Left ventricle myocardium inferior (tissue), 1 donor: ENCODE measurements around the gene TLCD3A. TPM values are rescaled to one million over a fixed set of nuclear protein-coding genes. Genes with fewer than 3 reads are reported as not detected.
"Not testable (repeated sequence)": the region's sequence is repeated elsewhere in the genome, so short reads cannot be mapped to it uniquely, and the experiment has no call there.

Experiments
- DNase-seq: peaks from one replicate; pipeline ENCODE4 v3.0.0-alpha.2; 2020
- H3K27ac ChIP-seq: fragments of 200-600 bp; replicated peaks from 2 replicates; pipeline ENCODE4 v1.8.0; 2021
- H3K27me3 ChIP-seq: fragments of 200-600 bp; 2 replicates; pipeline ENCODE4 v1.8.0; 2021; ENCODE audit warnings: low read depth
- H3K36me3 ChIP-seq: fragments of 200-600 bp; 2 replicates; pipeline ENCODE4 v1.8.0; 2021
- H3K4me1 ChIP-seq: fragments of 200-600 bp; 2 replicates; pipeline ENCODE4 v1.8.0; 2021
- H3K4me3 ChIP-seq: fragments of 200-600 bp; 2 replicates; pipeline ENCODE4 v1.8.0; 2021; ENCODE audit warnings: mild to moderate bottlenecking, moderate library complexity
- H3K9me3 ChIP-seq: fragments of 200-600 bp; replicated peaks from 2 replicates; pipeline ENCODE4 v1.8.0; 2021
- CTCF ChIP-seq: fragments of 200-600 bp; IDR thresholded peaks from 2 replicates; pipeline ENCODE4 v1.8.0; 2021; ENCODE audit warnings: antibody characterized with exemption, mild to moderate bottlenecking, borderline replicate concordance
- intact Hi-C: fragments of 100-400 bp; cut with micrococcal nuclease; formaldehyde crosslinking; loops from one replicate; pipeline ENCODE4 v1.11.0; 2022
- total RNA-seq: library from RNA; stranded (reverse); fragmentation: NEBNext Ultra II Directional; extraction: Animal tissue kit (Norgen Biotek cat#: 25700); gene quantifications from one replicate; pipeline ENCODE4 v1.2.1, GENCODE V29; 2021
- donor health status: DM: no; HTN: yes; CAD: no; lungs with severe emphysema.

The TLCD3A gene
- total RNA-seq, 1 donor from 2014 or later = 1.5 TPM

GRCh38 chr17:778096-778495 lies 45.7 kb downstream of the TLCD3A start:
- no peaks in the 10 kb centered on the region for H3K27me3 ChIP-seq
- no peak overlapping the region for H3K4me3 ChIP-seq
- H3K4me1 ChIP-seq = peaks cover 22% of the 10 kb centered on the region
- DNase-seq = no peak
- H3K36me3 ChIP-seq = peaks cover 59% of the 10 kb centered on the region
- intact Hi-C loops = no loop called here
- H3K9me3 ChIP-seq = no peaks in the 10 kb centered on the region
- no peak overlapping the region for H3K27ac ChIP-seq
- no peak for TF ChIP-seq CTCF

- peak within 1 kb of the TSS; percentile 86 for H3K27ac ChIP-seq
- H3K9me3 ChIP-seq = no peaks in the 10 kb centered on the region
- peaks cover 34% of the 10 kb centered on the region for H3K36me3 ChIP-seq
- peak within 1 kb of the TSS; percentile 92 for H3K4me3 ChIP-seq
- TF ChIP-seq CTCF = peak; percentile 39
- peaks cover 38% of the 10 kb centered on the region for H3K4me1 ChIP-seq
- intact Hi-C loops = no loop called here
- H3K27me3 ChIP-seq = no peaks in the 10 kb centered on the region
- peak; percentile 95 for DNase-seq
Observed at GRCh38 chr17:781805-782731, 49.7 kb downstream of the TLCD3A start, which contains the start of the genes GLOD4 and MRM3. GLOD4 (minus strand) TSS chr17:782280; CDS start chr17:782255, 25 bp downstream. MRM3 (plus strand) TSS chr17:782353; CDS start chr17:782379, 26 bp downstream.

- Histone ChIP-seq H3K27ac (no peak overlapping the region), H3K27me3 (no peaks in the 10 kb centered on the region), H3K9me3 (no peaks in the 10 kb centered on the region), H3K4me1 (peaks cover 38% of the 10 kb centered on the region), H3K36me3 (peaks cover 33% of the 10 kb centered on the region), H3K4me3 (no peak overlapping the region)
- TF ChIP-seq CTCF = no peak
- DNase-seq = no peak
- intact Hi-C loops = no loop called here
Observed at GRCh38 chr17:784143-784542, 51.7 kb downstream of the TLCD3A start.

- H3K4me3 ChIP-seq, H3K27ac ChIP-seq, H3K27me3 ChIP-seq, intact Hi-C loops, DNase-seq, H3K9me3 ChIP-seq: not testable (repeated sequence)
- Histone ChIP-seq H3K36me3 (peaks cover 45% of the 10 kb centered on the region), H3K4me1 (peaks cover 37% of the 10 kb centered on the region)
Observed at GRCh38 chr17:785901-786300, 53.5 kb downstream of the TLCD3A start.

- Histone ChIP-seq H3K9me3 (no peaks in the 10 kb centered on the region), H3K4me1 (peaks cover 20% of the 10 kb centered on the region), H3K4me3 (no peak overlapping the region), H3K36me3 (peaks cover 58% of the 10 kb centered on the region), H3K27ac (no peak overlapping the region), H3K27me3 (no peaks in the 10 kb centered on the region)
- DNase-seq = no peak
- intact Hi-C loops = no loop called here
- TF ChIP-seq CTCF = no peak
Observed at GRCh38 chr17:787641-788221, 55.3 kb downstream of the TLCD3A start.

- Histone ChIP-seq H3K27me3 (no peaks in the 10 kb centered on the region), H3K9me3 (no peaks in the 10 kb centered on the region), H3K4me3 (no peak overlapping the region), H3K27ac (no peak overlapping the region), H3K36me3 (peaks cover 58% of the 10 kb centered on the region), H3K4me1 (peaks cover 12% of the 10 kb centered on the region)
- DNase-seq = no peak
- no peak for TF ChIP-seq CTCF
- intact Hi-C loops = no loop called here
Observed at GRCh38 chr17:788551-788950, 56.2 kb downstream of the TLCD3A start.
